Stimulated activated CD8-positive, alpha-beta memory T cell treated with anti-CD3 and anti-CD28 coated beads, Interleukin-2, amount 100 ng/mL, for 1 hour (primary cell): ENCODE measurements around the gene GSTA4.

Experiments used
- DNase-seq, 2 donors: peaks; one replicate each; pipeline ENCODE4 v3.0.0-alpha.2; 2020; ENCODE audit warnings: low read depth in 2 of 2

GSTA4 gene

GRCh38 chr6:52995089-52995912 lies at the start of gene GSTA4:
Gene GSTA4, minus strand, starts transcription at chr6:52995284. Its CDS starts 1,041 bp downstream, at chr6:52994243.
- DNase-seq = peak; percentile 68 to 76

- DNase-seq = no peak
Measured at GRCh38 chr6:53044572-53044971, 49.5 kb upstream of the GSTA4 start.

GRCh38 chr6:53044071-53044470 lies 49.0 kb upstream of the GSTA4 start:
- no peak for DNase-seq

- no peak for DNase-seq
Measured at GRCh38 chr6:53043581-53043980, 48.5 kb upstream of the GSTA4 start.

- DNase-seq = no peak
Measured at GRCh38 chr6:53042112-53042511, 47.0 kb upstream of the GSTA4 start.

- no peak for DNase-seq
Measured at GRCh38 chr6:53041356-53041755, 46.3 kb upstream of the GSTA4 start.

GRCh38 chr6:53038596-53038995 lies 43.5 kb upstream of the GSTA4 start:
- no peak for DNase-seq

- no peak for DNase-seq
Measured at GRCh38 chr6:53038141-53038540, 43.1 kb upstream of the GSTA4 start.

GRCh38 chr6:53035549-53036213 lies 40.6 kb upstream of the GSTA4 start:
- no peak for DNase-seq

- DNase-seq = no peak
Measured at GRCh38 chr6:53033764-53034163, 38.7 kb upstream of the GSTA4 start.

GRCh38 chr6:53032849-53033248 lies 37.8 kb upstream of the GSTA4 start:
- DNase-seq = no peak

- no peak for DNase-seq
Measured at GRCh38 chr6:53031281-53031680, 36.2 kb upstream of the GSTA4 start.

GRCh38 chr6:53029761-53030160 lies 34.7 kb upstream of the GSTA4 start:
- no peak for DNase-seq

GRCh38 chr6:53029257-53029656 lies 34.2 kb upstream of the GSTA4 start:
- no peak for DNase-seq

- DNase-seq = no peak
Measured at GRCh38 chr6:53028467-53028866, 33.4 kb upstream of the GSTA4 start.

- DNase-seq = no peak
Measured at GRCh38 chr6:53027131-53027718, 32.1 kb upstream of the GSTA4 start.

- no peak for DNase-seq
Measured at GRCh38 chr6:53026526-53026925, 31.4 kb upstream of the GSTA4 start.

GRCh38 chr6:53023323-53023722 lies 28.2 kb upstream of the GSTA4 start:
- no peak for DNase-seq

GRCh38 chr6:53020005-53020744 lies 25.1 kb upstream of the GSTA4 start:
- DNase-seq = no peak

GRCh38 chr6:53018446-53018845 lies 23.4 kb upstream of the GSTA4 start:
- no peak for DNase-seq

- no peak for DNase-seq
Measured at GRCh38 chr6:53015486-53015885, 20.4 kb upstream of the GSTA4 start.

- no peak for DNase-seq
Measured at GRCh38 chr6:53014744-53015143, 19.7 kb upstream of the GSTA4 start.
